K562 (cell line): Measurements from ENCODE around the gene MTFR2. TPM values are rescaled to one million over a fixed set of nuclear protein-coding genes. Genes with fewer than 3 reads are reported as not detected.

Source experiments
- CBX1 ChIP-seq: sonication (generic); IDR thresholded peaks from 2 replicates; pipeline ENCODE4 v1.6.1; 2016; ENCODE audit warnings: antibody characterized with exemption, low read depth, mild to moderate bottlenecking
- CEBPG ChIP-seq, 3 experiments: fragments of 200-800 bp in 1 of 3; sonication (Bioruptor generic) in 1 of 3; sonication (generic) in 1 of 3; formaldehyde crosslinking in 1 of 3; IDR thresholded peaks in 2 of 3; conservative IDR thresholded peaks in 1 of 3; 2 replicates each; pipeline versions ENCODE4 v1.6.1 to v1.8.0; 2016 to 2022; ENCODE audit warnings: missing compliant biosample characterization in 2 of 3, missing genetic modification characterization in 2 of 3, mild to moderate bottlenecking in 1 of 3, missing genetic modification reagents in 1 of 3
- MEIS2 ChIP-seq: fragments of 450-650 bp; IDR thresholded peaks from 2 replicates; pipeline ENCODE4 v1.6.1; 2014; ENCODE audit warnings: mild to moderate bottlenecking; ENCODE audit not compliant: partially characterized antibody
- NELFE ChIP-seq: IDR thresholded peaks from 2 replicates; pipeline ENCODE4 v1.6.1; 2011; ENCODE audit warnings: mild to moderate bottlenecking; ENCODE audit not compliant: insufficient read depth, insufficient read length
- PML ChIP-seq: IDR thresholded peaks from 2 replicates; pipeline ENCODE4 v1.6.1; 2012; ENCODE audit warnings: low read length, inconsistent platforms
- SMAD2 ChIP-seq: fragments of 150-350 bp; IDR thresholded peaks from 2 replicates; pipeline ENCODE4 v1.6.1; 2014; ENCODE audit warnings: low read depth, mild to moderate bottlenecking, low read length
- TBP ChIP-seq: optimal IDR thresholded peaks from 2 replicates; pipeline ENCODE3; 2011; ENCODE audit warnings: low read depth, low read length, improper control_type of control experiment
- XRCC4 ChIP-seq: IDR thresholded peaks from one replicate; pipeline ENCODE4 v1.6.1; 2011; ENCODE audit not compliant: insufficient read depth, insufficient read length; ENCODE audit errors: extremely low read depth
- ZEB2 ChIP-seq: fragments of 450-650 bp; IDR thresholded peaks from 2 replicates; pipeline ENCODE4 v1.6.1; 2016
- ZKSCAN8 ChIP-seq: fragments of 200-800 bp; sonication (Bioruptor generic); IDR thresholded peaks from 2 replicates; pipeline ENCODE4 v1.6.1; 2016; ENCODE audit warnings: missing genetic modification characterization, missing compliant biosample characterization
- ZNF165 ChIP-seq: fragments of 250-450 bp; sonication (Bioruptor Pico); IDR thresholded peaks from 2 replicates; pipeline ENCODE4 v1.4.0; 2020; ENCODE audit warnings: borderline replicate concordance
- ZNF174 ChIP-seq: fragments of 250-450 bp; sonication (Bioruptor Pico); IDR thresholded peaks from 2 replicates; pipeline ENCODE4 v1.4.0; 2020; ENCODE audit warnings: mild to moderate bottlenecking
- ZNF232 ChIP-seq: sonication (generic); formaldehyde crosslinking; IDR thresholded peaks from 2 replicates; pipeline ENCODE4 v1.8.0; 2022; ENCODE audit warnings: mild to moderate bottlenecking, missing genetic modification reagents
- ZNF584 ChIP-seq: fragments of 200-800 bp; sonication (Bioruptor generic); IDR thresholded peaks from 2 replicates; pipeline ENCODE4 v1.6.1; 2016; ENCODE audit warnings: low read depth, mild to moderate bottlenecking, missing genetic modification characterization, missing compliant biosample characterization
- ZNF668 ChIP-seq: fragments of 250-450 bp; sonication (Bioruptor Pico); IDR thresholded peaks from 2 replicates; pipeline ENCODE4 v1.8.0; 2022; ENCODE audit warnings: mild to moderate bottlenecking, inconsistent platforms
- polyA plus RNA-seq, 8 experiments: library from polyadenylated mRNA; depleted of rRNA in 4 of 8; stranded (reverse) in 5 of 8; unstranded in 3 of 8; fragments of >200 nt; fragmentation: Nextera tagmentation in 2 of 8; fragmentation: Illumina TruSeq in 1 of 8; extraction: Ambion mirVana in 2 of 8; extraction: Trizol in 1 of 8; gene quantifications; 2 replicates each; pipeline versions ENCODE4 v1.2.1 to v1.2.3, GENCODE V29; 2011 to 2014; ENCODE audit warnings: inconsistent platforms in 1 of 8, missing spikeins in 1 of 8
- total RNA-seq, 7 experiments: library from RNA; depleted of rRNA in 6 of 7; stranded (reverse); fragments of >200 nt in 6 of 7; fragmentation: Illumina TruSeq in 2 of 7; extraction: Trizol in 2 of 7; gene quantifications; 2 replicates each; pipeline versions ENCODE4 v1.2.1 to v1.2.3, GENCODE V29; 2011 to 2021; ENCODE audit warnings: low replicate concordance in 1 of 7
- TF ChIP-seq, protein P1 (sequence below), 2 experiments: IDR thresholded peaks; 2 replicates each; pipeline ENCODE4 v1.6.1; 2012; ENCODE audit warnings: improper control_type of control experiment in 2 of 2, low read depth in 2 of 2, low read length in 2 of 2, borderline replicate concordance in 1 of 2
- TF ChIP-seq, protein P2 (sequence below): fragments of 250-450 bp; sonication (Bioruptor Pico); IDR thresholded peaks from 2 replicates; pipeline ENCODE4 v1.8.0; 2021; ENCODE audit warnings: mild to moderate bottlenecking, moderate library complexity
- TF ChIP-seq, protein P3 (sequence below): fragments of 200-800 bp; sonication (Bioruptor generic); IDR thresholded peaks from 2 replicates; pipeline ENCODE4 v1.6.1; 2016; ENCODE audit warnings: missing genetic modification characterization, missing compliant biosample characterization

The MTFR2 gene
- total and polyA plus RNA-seq, 9 of the 15 experiments (the other 6 are each of a cell fraction or from before 2014, with no cell fraction given) = 10.1 to 63.3 (median 45.9) TPM

- TF ChIP-seq ZNF165 (CRISPR knock-in tag) (no peak), PML (no peak), ZNF232 (CRISPR knock-in tag) (no peak), ZEB2 (no peak), ZNF174 (CRISPR knock-in tag) (no peak), MEIS2 (peak; percentile 24), CBX1 (no peak), SMAD2 (no peak), NELFE (no peak), ZKSCAN8 (CRISPR knock-in tag) (no peak), ZNF668 (CRISPR knock-in tag) (no peak), TBP (peak; percentile 64), XRCC4 (no peak), ZNF584 (CRISPR knock-in tag) (no peak), CEBPG (CRISPR knock-in tag; IDR thresholded peaks at IDR 0.05) (no peak), CEBPG (tag; conservative IDR thresholded peaks at IDR 0.05 in 1 of 2, IDR thresholded peaks at IDR 0.05 in 1 of 2) (no peak)
- TF ChIP-seq, protein P1, sequence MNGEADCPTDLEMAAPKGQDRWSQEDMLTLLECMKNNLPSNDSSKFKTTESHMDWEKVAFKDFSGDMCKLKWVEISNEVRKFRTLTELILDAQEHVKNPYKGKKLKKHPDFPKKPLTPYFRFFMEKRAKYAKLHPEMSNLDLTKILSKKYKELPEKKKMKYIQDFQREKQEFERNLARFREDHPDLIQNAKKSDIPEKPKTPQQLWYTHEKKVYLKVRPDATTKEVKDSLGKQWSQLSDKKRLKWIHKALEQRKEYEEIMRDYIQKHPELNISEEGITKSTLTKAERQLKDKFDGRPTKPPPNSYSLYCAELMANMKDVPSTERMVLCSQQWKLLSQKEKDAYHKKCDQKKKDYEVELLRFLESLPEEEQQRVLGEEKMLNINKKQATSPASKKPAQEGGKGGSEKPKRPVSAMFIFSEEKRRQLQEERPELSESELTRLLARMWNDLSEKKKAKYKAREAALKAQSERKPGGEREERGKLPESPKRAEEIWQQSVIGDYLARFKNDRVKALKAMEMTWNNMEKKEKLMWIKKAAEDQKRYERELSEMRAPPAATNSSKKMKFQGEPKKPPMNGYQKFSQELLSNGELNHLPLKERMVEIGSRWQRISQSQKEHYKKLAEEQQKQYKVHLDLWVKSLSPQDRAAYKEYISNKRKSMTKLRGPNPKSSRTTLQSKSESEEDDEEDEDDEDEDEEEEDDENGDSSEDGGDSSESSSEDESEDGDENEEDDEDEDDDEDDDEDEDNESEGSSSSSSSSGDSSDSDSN (IDR thresholded peaks at IDR 0.05; ENCODE audit: borderline replicate concordance in 1 of 2, low read depth in 2 of 2, low read length in 2 of 2) = 0 out of 4 replicates have a peak, but pooled peaks of 1 of the 2 experiments have one; percentile 65
- TF ChIP-seq, protein P2, sequence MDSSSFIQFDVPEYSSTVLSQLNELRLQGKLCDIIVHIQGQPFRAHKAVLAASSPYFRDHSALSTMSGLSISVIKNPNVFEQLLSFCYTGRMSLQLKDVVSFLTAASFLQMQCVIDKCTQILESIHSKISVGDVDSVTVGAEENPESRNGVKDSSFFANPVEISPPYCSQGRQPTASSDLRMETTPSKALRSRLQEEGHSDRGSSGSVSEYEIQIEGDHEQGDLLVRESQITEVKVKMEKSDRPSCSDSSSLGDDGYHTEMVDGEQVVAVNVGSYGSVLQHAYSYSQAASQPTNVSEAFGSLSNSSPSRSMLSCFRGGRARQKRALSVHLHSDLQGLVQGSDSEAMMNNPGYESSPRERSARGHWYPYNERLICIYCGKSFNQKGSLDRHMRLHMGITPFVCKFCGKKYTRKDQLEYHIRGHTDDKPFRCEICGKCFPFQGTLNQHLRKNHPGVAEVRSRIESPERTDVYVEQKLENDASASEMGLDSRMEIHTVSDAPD = no peak
- TF ChIP-seq, protein P3, sequence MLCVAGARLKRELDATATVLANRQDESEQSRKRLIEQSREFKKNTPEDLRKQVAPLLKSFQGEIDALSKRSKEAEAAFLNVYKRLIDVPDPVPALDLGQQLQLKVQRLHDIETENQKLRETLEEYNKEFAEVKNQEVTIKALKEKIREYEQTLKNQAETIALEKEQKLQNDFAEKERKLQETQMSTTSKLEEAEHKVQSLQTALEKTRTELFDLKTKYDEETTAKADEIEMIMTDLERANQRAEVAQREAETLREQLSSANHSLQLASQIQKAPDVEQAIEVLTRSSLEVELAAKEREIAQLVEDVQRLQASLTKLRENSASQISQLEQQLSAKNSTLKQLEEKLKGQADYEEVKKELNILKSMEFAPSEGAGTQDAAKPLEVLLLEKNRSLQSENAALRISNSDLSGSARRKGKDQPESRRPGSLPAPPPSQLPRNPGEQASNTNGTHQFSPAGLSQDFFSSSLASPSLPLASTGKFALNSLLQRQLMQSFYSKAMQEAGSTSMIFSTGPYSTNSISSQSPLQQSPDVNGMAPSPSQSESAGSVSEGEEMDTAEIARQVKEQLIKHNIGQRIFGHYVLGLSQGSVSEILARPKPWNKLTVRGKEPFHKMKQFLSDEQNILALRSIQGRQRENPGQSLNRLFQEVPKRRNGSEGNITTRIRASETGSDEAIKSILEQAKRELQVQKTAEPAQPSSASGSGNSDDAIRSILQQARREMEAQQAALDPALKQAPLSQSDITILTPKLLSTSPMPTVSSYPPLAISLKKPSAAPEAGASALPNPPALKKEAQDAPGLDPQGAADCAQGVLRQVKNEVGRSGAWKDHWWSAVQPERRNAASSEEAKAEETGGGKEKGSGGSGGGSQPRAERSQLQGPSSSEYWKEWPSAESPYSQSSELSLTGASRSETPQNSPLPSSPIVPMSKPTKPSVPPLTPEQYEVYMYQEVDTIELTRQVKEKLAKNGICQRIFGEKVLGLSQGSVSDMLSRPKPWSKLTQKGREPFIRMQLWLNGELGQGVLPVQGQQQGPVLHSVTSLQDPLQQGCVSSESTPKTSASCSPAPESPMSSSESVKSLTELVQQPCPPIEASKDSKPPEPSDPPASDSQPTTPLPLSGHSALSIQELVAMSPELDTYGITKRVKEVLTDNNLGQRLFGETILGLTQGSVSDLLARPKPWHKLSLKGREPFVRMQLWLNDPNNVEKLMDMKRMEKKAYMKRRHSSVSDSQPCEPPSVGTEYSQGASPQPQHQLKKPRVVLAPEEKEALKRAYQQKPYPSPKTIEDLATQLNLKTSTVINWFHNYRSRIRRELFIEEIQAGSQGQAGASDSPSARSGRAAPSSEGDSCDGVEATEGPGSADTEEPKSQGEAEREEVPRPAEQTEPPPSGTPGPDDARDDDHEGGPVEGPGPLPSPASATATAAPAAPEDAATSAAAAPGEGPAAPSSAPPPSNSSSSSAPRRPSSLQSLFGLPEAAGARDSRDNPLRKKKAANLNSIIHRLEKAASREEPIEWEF (CRISPR knock-in tag) = no peak
These were observed 38.6 kb upstream of the MTFR2 start (continued) for GRCh38 chr6:136288566-136289326.
